ENCODE measurements around the gene ZNF618. TPM values are rescaled to one million over a fixed set of nuclear protein-coding genes. Genes with fewer than 3 reads are reported as not detected.

ZNF618 gene
- total RNA-seq, 1 experiment from 2014 or later: not detected

DNA sequence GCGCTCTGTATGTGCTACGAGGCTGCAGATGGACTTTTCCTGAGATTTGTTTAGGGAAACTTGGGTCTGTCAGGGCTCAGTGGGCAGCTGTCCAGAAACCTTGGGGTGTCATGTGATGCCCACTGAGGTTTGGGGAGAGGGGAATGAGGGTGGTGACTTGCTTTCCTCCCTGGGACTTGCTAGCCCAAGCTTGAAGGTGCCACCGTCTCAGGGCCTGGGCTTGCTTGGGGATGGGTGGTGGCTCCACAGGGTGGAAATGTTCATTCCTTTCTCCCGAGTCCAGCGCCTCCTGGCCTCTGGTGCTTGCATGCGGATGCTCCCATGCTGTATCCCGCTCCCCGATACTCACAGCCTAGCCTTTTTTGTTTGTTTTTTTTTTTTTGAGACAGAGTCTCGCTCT is 33.3 kb downstream of the ZNF618 start:
- Histone ChIP-seq H3K9ac (ENCODE audit: low read length) (no peak overlapping the region), H3K9me2 (replicated peaks; ENCODE audit: insufficient read depth, low read length) (no peaks in the 10 kb centered on the region), H3K4me3 (ENCODE audit: low read length) (no peak overlapping the region), H3K36me3 (ENCODE audit: insufficient read depth, low read length) (no peaks in the 10 kb centered on the region), H3K27me3 (ENCODE audit: low read length) (0 out of 2 replicates have a peak, but pooled peaks cover 3% of the 10 kb centered on the region), H3K27ac (ENCODE audit: low read length) (no peak overlapping the region), H3K9me3 (ENCODE audit: low read length) (no peaks in the 10 kb centered on the region), H4K20me1 (ENCODE audit: insufficient read depth, low read depth, low read length) (no peaks in the 10 kb centered on the region), H3K4me1 (ENCODE audit: low read length) (no peaks in the 10 kb centered on the region), H3K79me2 (ENCODE audit: low read length) (no peaks in the 10 kb centered on the region), H3K4me2 (ENCODE audit: low read depth, low read length, poor library complexity, severe bottlenecking) (no peak overlapping the region), H2AFZ (ENCODE audit: low read length) (no peak overlapping the region)
- DNase-seq: no peak

DNA sequence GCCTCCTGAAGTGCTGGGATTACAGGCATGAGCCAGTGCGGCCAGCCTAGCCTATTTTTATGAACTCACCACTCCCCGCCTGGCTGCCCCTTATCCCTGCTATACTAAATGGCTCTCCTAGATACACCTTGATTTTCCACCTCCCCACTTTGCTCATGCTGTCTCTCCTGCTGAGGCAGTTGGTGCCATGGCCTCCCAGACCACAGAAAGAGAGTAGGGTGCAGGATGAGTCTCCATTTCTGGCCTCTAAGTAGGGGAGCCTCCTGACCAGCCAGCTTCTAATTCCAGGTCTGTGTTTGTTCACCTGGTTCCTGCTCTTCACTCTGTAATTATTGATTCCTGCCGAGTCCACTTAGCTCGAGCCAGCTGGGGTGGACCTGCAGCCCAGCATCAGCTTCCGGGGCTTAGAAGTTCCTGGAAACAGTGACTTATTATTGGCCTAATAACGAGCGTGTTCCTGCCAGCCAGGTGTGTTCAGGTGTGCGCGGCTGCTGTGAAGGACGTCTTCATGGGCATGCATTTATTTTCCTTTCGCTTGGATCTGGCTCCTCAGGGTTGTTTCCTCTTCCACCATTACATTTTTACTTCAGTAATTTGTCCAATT is 34.0 kb downstream of the ZNF618 start:
- no peaks in the 10 kb centered on the region for H3K9me2 ChIP-seq (replicated peaks; ENCODE audit: insufficient read depth, low read length)
- no peak overlapping the region for H3K4me3 ChIP-seq (ENCODE audit: low read length)
- no peaks in the 10 kb centered on the region for H3K9me3 ChIP-seq (ENCODE audit: low read length)
- H3K4me2 ChIP-seq (ENCODE audit: low read depth, low read length, poor library complexity, severe bottlenecking): no peak overlapping the region
- H2AFZ ChIP-seq (ENCODE audit: low read length): no peak overlapping the region
- H3K4me1 ChIP-seq (ENCODE audit: low read length): no peaks in the 10 kb centered on the region
- H3K27me3 ChIP-seq (ENCODE audit: low read length): no peaks in the 10 kb centered on the region
- no peak for DNase-seq
- H4K20me1 ChIP-seq (ENCODE audit: insufficient read depth, low read depth, low read length): no peaks in the 10 kb centered on the region
- no peaks in the 10 kb centered on the region for H3K36me3 ChIP-seq (ENCODE audit: insufficient read depth, low read length)
- no peak overlapping the region for H3K9ac ChIP-seq (ENCODE audit: low read length)
- no peaks in the 10 kb centered on the region for H3K79me2 ChIP-seq (ENCODE audit: low read length)
- no peak overlapping the region for H3K27ac ChIP-seq (ENCODE audit: low read length)

GRCh38 chr9:113911850-113912557 is 35.9 kb downstream of the ZNF618 start:
- Histone ChIP-seq H3K4me3 (ENCODE audit: low read length) (no peak overlapping the region), H3K27me3 (ENCODE audit: low read length) (no peaks in the 10 kb centered on the region), H3K9me2 (replicated peaks; ENCODE audit: insufficient read depth, low read length) (no peaks in the 10 kb centered on the region), H2AFZ (ENCODE audit: low read length) (no peak overlapping the region), H3K9ac (ENCODE audit: low read length) (no peak overlapping the region), H3K9me3 (ENCODE audit: low read length) (no peaks in the 10 kb centered on the region), H3K27ac (ENCODE audit: low read length) (no peak overlapping the region), H3K4me2 (ENCODE audit: low read depth, low read length, poor library complexity, severe bottlenecking) (no peak overlapping the region), H4K20me1 (ENCODE audit: insufficient read depth, low read depth, low read length) (no peaks in the 10 kb centered on the region), H3K79me2 (ENCODE audit: low read length) (no peaks in the 10 kb centered on the region), H3K4me1 (ENCODE audit: low read length) (no peaks in the 10 kb centered on the region), H3K36me3 (ENCODE audit: insufficient read depth, low read length) (no peaks in the 10 kb centered on the region)
- no peak for DNase-seq

- Histone ChIP-seq H2AFZ (ENCODE audit: low read length) (no peak overlapping the region), H3K9ac (ENCODE audit: low read length) (no peak overlapping the region), H3K36me3 (ENCODE audit: insufficient read depth, low read length) (no peaks in the 10 kb centered on the region), H4K20me1 (ENCODE audit: insufficient read depth, low read depth, low read length) (no peaks in the 10 kb centered on the region), H3K27ac (ENCODE audit: low read length) (no peak overlapping the region), H3K27me3 (ENCODE audit: low read length) (no peaks in the 10 kb centered on the region), H3K4me1 (ENCODE audit: low read length) (no peaks in the 10 kb centered on the region), H3K4me3 (ENCODE audit: low read length) (no peak overlapping the region), H3K9me2 (replicated peaks; ENCODE audit: insufficient read depth, low read length) (no peaks in the 10 kb centered on the region), H3K79me2 (ENCODE audit: low read length) (no peaks in the 10 kb centered on the region), H3K4me2 (ENCODE audit: low read depth, low read length, poor library complexity, severe bottlenecking) (no peak overlapping the region), H3K9me3 (ENCODE audit: low read length) (no peaks in the 10 kb centered on the region)
- DNase-seq: no peak
Measured at GRCh38 chr9:113912816-113913215, 36.7 kb downstream of the ZNF618 start.

GRCh38 chr9:113913426-113914195 is 37.5 kb downstream of the ZNF618 start:
- H4K20me1 ChIP-seq (ENCODE audit: insufficient read depth, low read depth, low read length): no peaks in the 10 kb centered on the region
- no peaks in the 10 kb centered on the region for H3K36me3 ChIP-seq (ENCODE audit: insufficient read depth, low read length)
- no peaks in the 10 kb centered on the region for H3K4me1 ChIP-seq (ENCODE audit: low read length)
- H3K9ac ChIP-seq (ENCODE audit: low read length): no peak overlapping the region
- H3K4me3 ChIP-seq (ENCODE audit: low read length): no peak overlapping the region
- no peak for DNase-seq
- no peaks in the 10 kb centered on the region for H3K79me2 ChIP-seq (ENCODE audit: low read length)
- no peaks in the 10 kb centered on the region for H3K9me2 ChIP-seq (replicated peaks; ENCODE audit: insufficient read depth, low read length)
- H3K27ac ChIP-seq (ENCODE audit: low read length): no peak overlapping the region
- no peak overlapping the region for H2AFZ ChIP-seq (ENCODE audit: low read length)
- H3K27me3 ChIP-seq (ENCODE audit: low read length): no peaks in the 10 kb centered on the region
- no peak overlapping the region for H3K4me2 ChIP-seq (ENCODE audit: low read depth, low read length, poor library complexity, severe bottlenecking)
- no peaks in the 10 kb centered on the region for H3K9me3 ChIP-seq (ENCODE audit: low read length)

- Histone ChIP-seq H3K79me2 (ENCODE audit: low read length) (no peaks in the 10 kb centered on the region), H3K36me3 (ENCODE audit: insufficient read depth, low read length) (no peaks in the 10 kb centered on the region)
- DNase-seq: no peak
Measured at GRCh38 chr9:113914517-113914916, 38.4 kb downstream of the ZNF618 start.

GRCh38 chr9:113915817-113916434 is 39.8 kb downstream of the ZNF618 start:
- no peak overlapping the region for H2AFZ ChIP-seq (ENCODE audit: low read length)
- no peaks in the 10 kb centered on the region for H3K27me3 ChIP-seq (ENCODE audit: low read length)
- no peak overlapping the region for H3K4me2 ChIP-seq (ENCODE audit: low read depth, low read length, poor library complexity, severe bottlenecking)
- H3K9me2 ChIP-seq (replicated peaks; ENCODE audit: insufficient read depth, low read length): no peaks in the 10 kb centered on the region
- DNase-seq: no peak
- H3K79me2 ChIP-seq (ENCODE audit: low read length): no peaks in the 10 kb centered on the region
- H4K20me1 ChIP-seq (ENCODE audit: insufficient read depth, low read depth, low read length): no peaks in the 10 kb centered on the region
- no peaks in the 10 kb centered on the region for H3K36me3 ChIP-seq (ENCODE audit: insufficient read depth, low read length)
- no peak overlapping the region for H3K27ac ChIP-seq (ENCODE audit: low read length)
- no peak overlapping the region for H3K4me3 ChIP-seq (ENCODE audit: low read length)
- H3K9ac ChIP-seq (ENCODE audit: low read length): no peak overlapping the region
- no peaks in the 10 kb centered on the region for H3K4me1 ChIP-seq (ENCODE audit: low read length)
- no peaks in the 10 kb centered on the region for H3K9me3 ChIP-seq (ENCODE audit: low read length)

More at GRCh38 chr9:113914517-113914916, 38.4 kb downstream of the ZNF618 start:
- Histone ChIP-seq H2AFZ (ENCODE audit: low read length) (no peak overlapping the region), H3K4me2 (ENCODE audit: low read depth, low read length, poor library complexity, severe bottlenecking) (no peak overlapping the region), H3K9me2 (replicated peaks; ENCODE audit: insufficient read depth, low read length) (no peaks in the 10 kb centered on the region), H3K9ac (ENCODE audit: low read length) (no peak overlapping the region), H3K27me3 (ENCODE audit: low read length) (no peaks in the 10 kb centered on the region), H3K9me3 (ENCODE audit: low read length) (no peaks in the 10 kb centered on the region), H3K4me1 (ENCODE audit: low read length) (no peaks in the 10 kb centered on the region), H4K20me1 (ENCODE audit: insufficient read depth, low read depth, low read length) (no peaks in the 10 kb centered on the region), H3K4me3 (ENCODE audit: low read length) (no peak overlapping the region), H3K27ac (ENCODE audit: low read length) (no peak overlapping the region)

DNA sequence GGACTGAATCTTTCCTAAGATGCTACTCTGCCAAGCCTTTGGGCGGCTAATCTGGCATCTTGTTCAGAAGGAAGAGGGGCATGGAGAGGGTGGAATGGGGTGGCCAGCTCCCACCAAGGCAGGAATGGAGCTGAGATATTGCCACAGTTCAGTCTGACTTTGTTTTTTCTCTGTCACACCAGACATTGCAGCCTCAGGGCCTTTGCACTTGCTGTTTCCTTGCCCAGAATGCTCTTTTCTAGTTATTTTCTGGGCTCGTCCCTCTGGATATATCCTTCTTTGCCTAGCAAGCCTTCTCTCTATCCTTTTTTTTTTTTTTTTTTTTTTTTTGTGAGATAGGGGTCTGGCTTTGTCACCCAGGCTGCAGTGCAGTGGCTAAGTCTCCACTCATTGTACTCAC is 40.8 kb downstream of the ZNF618 start:
- Histone ChIP-seq H3K9ac (ENCODE audit: low read length) (no peak overlapping the region), H3K79me2 (ENCODE audit: low read length) (no peaks in the 10 kb centered on the region)
- no peak for DNase-seq

More for the DNA sequence above, 40.8 kb downstream of the ZNF618 start:
- Histone ChIP-seq H3K4me1 (ENCODE audit: low read length) (no peaks in the 10 kb centered on the region), H3K4me3 (ENCODE audit: low read length) (no peak overlapping the region), H3K4me2 (ENCODE audit: low read depth, low read length, poor library complexity, severe bottlenecking) (no peak overlapping the region), H3K27ac (ENCODE audit: low read length) (no peak overlapping the region), H3K9me3 (ENCODE audit: low read length) (no peaks in the 10 kb centered on the region), H4K20me1 (ENCODE audit: insufficient read depth, low read depth, low read length) (no peaks in the 10 kb centered on the region), H2AFZ (ENCODE audit: low read length) (no peak overlapping the region), H3K36me3 (ENCODE audit: insufficient read depth, low read length) (no peaks in the 10 kb centered on the region), H3K9me2 (replicated peaks; ENCODE audit: insufficient read depth, low read length) (no peaks in the 10 kb centered on the region), H3K27me3 (ENCODE audit: low read length) (no peaks in the 10 kb centered on the region)

All from Karpas-422 (cell line).